SU-DHL-6 (cell line): ENCODE measurements around the gene INAFM2.

Source experiments
- EZH2phosphoT487 ChIP-seq: fragments of 200-600 bp; sonication (generic), shearing (Covaris generic); conservative IDR thresholded peaks from 2 replicates; pipeline ENCODE4 v1.6.1; 2018; ENCODE audit warnings: mild to moderate bottlenecking, antibody characterized with exemption, low read length, moderate library complexity, mixed read lengths
- TF ChIP-seq, protein P1 (sequence below): fragments of 200-600 bp; sonication (generic); IDR thresholded peaks from one replicate; pipeline ENCODE4 v1.5.1; 2017; ENCODE audit warnings: antibody characterized with exemption, mild to moderate bottlenecking, low read length, moderate library complexity; ENCODE audit not compliant: insufficient read depth, poor library complexity, severe bottlenecking

DNA sequence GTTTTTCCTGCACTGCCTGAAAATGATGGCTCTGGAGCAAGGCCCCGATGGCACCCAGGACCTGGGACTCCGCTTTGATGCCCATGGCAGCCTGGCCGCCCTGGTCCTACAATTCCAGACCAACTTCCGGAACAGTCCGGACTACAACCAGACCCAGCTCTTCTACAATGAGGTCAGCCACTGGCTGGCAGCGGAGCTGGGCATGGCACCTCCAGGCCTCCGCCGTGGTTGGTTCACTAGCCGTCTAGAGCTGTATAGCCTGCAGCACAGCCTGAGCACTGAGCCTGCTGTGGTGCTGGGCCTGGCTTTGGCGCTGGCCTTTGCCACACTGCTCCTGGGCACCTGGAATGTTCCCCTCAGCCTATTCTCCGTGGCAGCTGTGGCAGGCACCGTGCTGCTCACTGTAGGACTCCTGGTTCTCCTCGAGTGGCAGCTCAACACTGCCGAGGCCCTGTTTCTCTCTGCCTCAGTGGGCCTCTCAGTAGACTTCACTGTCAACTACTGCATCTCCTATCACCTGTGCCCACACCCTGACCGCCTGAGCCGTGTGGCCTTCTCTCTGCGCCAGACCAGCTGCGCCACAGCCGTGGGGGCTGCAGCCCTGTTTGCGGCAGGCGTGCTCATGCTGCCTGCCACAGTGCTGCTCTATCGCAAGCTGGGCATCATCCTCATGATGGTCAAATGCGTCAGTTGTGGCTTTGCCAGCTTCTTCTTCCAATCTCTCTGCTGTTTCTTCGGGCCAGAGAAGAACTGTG is 45.4 kb downstream of the INAFM2 start:
- TF ChIP-seq, protein P1, sequence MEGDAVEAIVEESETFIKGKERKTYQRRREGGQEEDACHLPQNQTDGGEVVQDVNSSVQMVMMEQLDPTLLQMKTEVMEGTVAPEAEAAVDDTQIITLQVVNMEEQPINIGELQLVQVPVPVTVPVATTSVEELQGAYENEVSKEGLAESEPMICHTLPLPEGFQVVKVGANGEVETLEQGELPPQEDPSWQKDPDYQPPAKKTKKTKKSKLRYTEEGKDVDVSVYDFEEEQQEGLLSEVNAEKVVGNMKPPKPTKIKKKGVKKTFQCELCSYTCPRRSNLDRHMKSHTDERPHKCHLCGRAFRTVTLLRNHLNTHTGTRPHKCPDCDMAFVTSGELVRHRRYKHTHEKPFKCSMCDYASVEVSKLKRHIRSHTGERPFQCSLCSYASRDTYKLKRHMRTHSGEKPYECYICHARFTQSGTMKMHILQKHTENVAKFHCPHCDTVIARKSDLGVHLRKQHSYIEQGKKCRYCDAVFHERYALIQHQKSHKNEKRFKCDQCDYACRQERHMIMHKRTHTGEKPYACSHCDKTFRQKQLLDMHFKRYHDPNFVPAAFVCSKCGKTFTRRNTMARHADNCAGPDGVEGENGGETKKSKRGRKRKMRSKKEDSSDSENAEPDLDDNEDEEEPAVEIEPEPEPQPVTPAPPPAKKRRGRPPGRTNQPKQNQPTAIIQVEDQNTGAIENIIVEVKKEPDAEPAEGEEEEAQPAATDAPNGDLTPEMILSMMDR = no peak
- no peak for TF ChIP-seq EZH2phosphoT487
